ENCODE measurements around the gene QTRT2. TPM values are rescaled to one million over a fixed set of nuclear protein-coding genes. Genes with fewer than 3 reads are reported as not detected.

QTRT2 gene
- total RNA-seq, 1 experiment from 2014 or later: 51.6 TPM

GRCh38 chr3:114020907-114021306, 35.6 kb upstream of the QTRT2 start:
- intact Hi-C loops (cut with micrococcal nuclease; ENCODE audit: unreplicated experiment): no loop called here
- BruUV-seq (replicated peaks): no TSS peak
- Histone ChIP-seq H3K4me3 (ENCODE audit: low read depth in 2 of 2, low read length in 2 of 2) (no peak overlapping the region), H3K27ac (ENCODE audit: low read length) (no peak overlapping the region), H3K36me3 (ENCODE audit: control insufficient read depth, insufficient read depth, low read length) (no peaks in the 10 kb centered on the region), H3K27me3 (ENCODE audit: control insufficient read depth, insufficient read depth, low read length) (no peaks in the 10 kb centered on the region), H3K9me3 (ENCODE audit: control insufficient read depth, insufficient read depth, low read depth, low read length) (no peaks in the 10 kb centered on the region), H3K4me1 (ENCODE audit: control insufficient read depth, insufficient read depth, low read length) (no peaks in the 10 kb centered on the region)
- ATAC-seq (no peak), DNase-seq (ENCODE audit: low read depth, low spot score) (no peak)
- in situ Hi-C loops (cut with HindIII; ENCODE audit: low pct_unique_long_range_greater_than_20kb, low sequenced_read_pairs): no loop called here
- CTCF ChIA-PET: no interaction called here
- TF ChIP-seq CTCF (IDR thresholded peaks at IDR 0.05): no peak
- TF ChIP-seq REST (IDR thresholded peaks at IDR 0.05; ENCODE audit: insufficient read depth in 1 of 2, low read depth in 2 of 2, low read length in 1 of 2): no peak
- TF ChIP-seq SIN3A (IDR thresholded peaks at IDR 0.05; ENCODE audit: borderline replicate concordance, insufficient read depth, low read depth, low read length): no peak
- no peak for TF ChIP-seq TCF7L2 (IDR thresholded peaks at IDR 0.05; ENCODE audit: low read depth, low read length)
- TF ChIP-seq POLR2AphosphoS5 (IDR thresholded peaks at IDR 0.05; ENCODE audit: low read depth, low read length): no peak
- POLR2A ChIA-PET: no interaction called here

- TF ChIP-seq POLR2AphosphoS5 (IDR thresholded peaks at IDR 0.05; ENCODE audit: low read depth, low read length): no peak
- no peak for TF ChIP-seq SIN3A (IDR thresholded peaks at IDR 0.05; ENCODE audit: borderline replicate concordance, insufficient read depth, low read depth, low read length)
- no peak for TF ChIP-seq CTCF (IDR thresholded peaks at IDR 0.05)
- no peak for TF ChIP-seq TCF7L2 (IDR thresholded peaks at IDR 0.05; ENCODE audit: low read depth, low read length)
- TF ChIP-seq REST (IDR thresholded peaks at IDR 0.05; ENCODE audit: insufficient read depth in 1 of 2, low read depth in 2 of 2, low read length in 1 of 2): no peak
- no peaks in the 10 kb centered on the region for H3K9me3 ChIP-seq (ENCODE audit: control insufficient read depth, insufficient read depth, low read depth, low read length)
- in situ Hi-C loops (cut with HindIII; ENCODE audit: low pct_unique_long_range_greater_than_20kb, low sequenced_read_pairs): no loop called here
- POLR2A ChIA-PET: no interaction called here
- ATAC-seq (no peak), DNase-seq (ENCODE audit: low read depth, low spot score) (no peak)
- intact Hi-C loops (cut with micrococcal nuclease; ENCODE audit: unreplicated experiment): no loop called here
- no TSS peak for BruUV-seq (replicated peaks)
- H3K4me3 ChIP-seq (ENCODE audit: low read depth in 2 of 2, low read length in 2 of 2): no peak overlapping the region
- H3K27me3 ChIP-seq (ENCODE audit: control insufficient read depth, insufficient read depth, low read length): no peaks in the 10 kb centered on the region
- CTCF ChIA-PET: interaction anchor here (0.6 kb wide), 1 partner anchor 107 kb away, joined by 3 read pairs; no protein-coding TSS in a partner anchor
- no peak overlapping the region for H3K27ac ChIP-seq (ENCODE audit: low read length)
- H3K36me3 ChIP-seq (ENCODE audit: control insufficient read depth, insufficient read depth, low read length): no peaks in the 10 kb centered on the region
- H3K4me1 ChIP-seq (ENCODE audit: control insufficient read depth, insufficient read depth, low read length): no peaks in the 10 kb centered on the region
Observed at GRCh38 chr3:114022145-114022802, 34.3 kb upstream of the QTRT2 start.

All from Panc1 (cell line).